Central memory CD8-positive, alpha-beta T cell (primary cell): Measurements from ENCODE around the gene COL12A1.

Experiments
- ATAC-seq: fragments of 150-1000 bp; cut with Tn5 transposase; replicated peaks from 2 replicates; pipeline ENCODE4 v1.10.0; 2022; ENCODE audit warnings: mild to moderate bottlenecking, moderate FRiP score, moderate number of reproducible peaks; ENCODE audit not compliant: poor library complexity, severe bottlenecking; ENCODE audit errors: extremely low read depth
- DNase-seq, 2 donors: peaks; one replicate each; pipeline ENCODE4 v3.0.0; 2021; ENCODE audit warnings: low spot score in 2 of 2
- H3K27ac Mint-ChIP-seq: one replicate; pipeline ENCODE4 v1.8.0; 2022; ENCODE audit warnings: low read depth, mild to moderate bottlenecking, moderate library complexity, mixed read lengths
- H3K27me3 Mint-ChIP-seq: one replicate; pipeline ENCODE4 v1.8.0; 2022; ENCODE audit warnings: mixed read lengths
- H3K36me3 Mint-ChIP-seq: one replicate; pipeline ENCODE4 v1.8.0; 2022; ENCODE audit warnings: mild to moderate bottlenecking, moderate library complexity, mixed read lengths; ENCODE audit not compliant: insufficient read depth
- H3K4me1 Mint-ChIP-seq: one replicate; pipeline ENCODE4 v1.8.0; 2022; ENCODE audit warnings: mixed read lengths
- H3K4me3 Mint-ChIP-seq: one replicate; pipeline ENCODE4 v1.8.0; 2022; ENCODE audit warnings: mild to moderate bottlenecking, moderate library complexity, mixed read lengths
- H3K9me3 Mint-ChIP-seq: one replicate; pipeline ENCODE4 v1.8.0; 2022; ENCODE audit warnings: mixed read lengths

The COL12A1 gene

DNA sequence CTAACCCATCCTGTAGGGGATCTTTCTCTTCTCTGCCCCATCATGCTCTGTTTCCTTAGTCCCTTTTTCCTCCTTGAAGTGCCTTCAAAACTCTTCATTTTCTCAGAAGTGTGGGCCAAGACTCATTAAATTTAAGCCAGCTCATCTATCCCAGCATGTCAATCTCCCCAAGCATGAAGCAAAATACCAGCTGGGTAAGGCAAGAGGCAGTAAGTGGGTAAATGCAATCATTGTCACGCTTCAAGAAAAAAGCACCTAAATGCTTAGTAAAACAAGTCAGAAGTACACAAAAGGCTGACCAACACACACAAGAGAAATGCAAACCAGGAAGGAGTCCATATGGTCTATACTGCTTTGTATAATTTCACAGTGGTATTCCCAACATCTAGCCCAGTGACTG lies 61.5 kb downstream of the COL12A1 start:
- no peaks in the 10 kb centered on the region for H3K36me3 Mint-ChIP-seq
- no peak overlapping the region for H3K4me3 Mint-ChIP-seq
- no peak for DNase-seq
- no peaks in the 10 kb centered on the region for H3K9me3 Mint-ChIP-seq
- ATAC-seq, result no peak
- H3K4me1 Mint-ChIP-seq, result no peaks in the 10 kb centered on the region
- H3K27ac Mint-ChIP-seq, result no peak overlapping the region
- peaks cover 15% of the 10 kb centered on the region for H3K27me3 Mint-ChIP-seq

- peaks cover 4% of the 10 kb centered on the region for H3K27me3 Mint-ChIP-seq
- DNase-seq (no peak), ATAC-seq (no peak)
- H3K4me3 Mint-ChIP-seq, result no peak overlapping the region
- H3K36me3 Mint-ChIP-seq, result no peaks in the 10 kb centered on the region
- no peak overlapping the region for H3K27ac Mint-ChIP-seq
- no peaks in the 10 kb centered on the region for H3K9me3 Mint-ChIP-seq
- no peaks in the 10 kb centered on the region for H3K4me1 Mint-ChIP-seq
Measured at GRCh38 chr6:75143191-75143590, 62.7 kb downstream of the COL12A1 start.

- H3K4me3 Mint-ChIP-seq, result no peak overlapping the region
- H3K9me3 Mint-ChIP-seq, result no peaks in the 10 kb centered on the region
- H3K36me3 Mint-ChIP-seq, result no peaks in the 10 kb centered on the region
- H3K4me1 Mint-ChIP-seq, result no peaks in the 10 kb centered on the region
- H3K27me3 Mint-ChIP-seq, result peaks cover 3% of the 10 kb centered on the region
- no peak overlapping the region for H3K27ac Mint-ChIP-seq
- no peak for DNase-seq
- ATAC-seq, result no peak
Measured at GRCh38 chr6:75142721-75143120, 63.1 kb downstream of the COL12A1 start.

- ATAC-seq (no peak), DNase-seq (no peak)
- H3K36me3 Mint-ChIP-seq, result no peaks in the 10 kb centered on the region
- peaks cover 17% of the 10 kb centered on the region for H3K27me3 Mint-ChIP-seq
- no peak overlapping the region for H3K4me3 Mint-ChIP-seq
- H3K9me3 Mint-ChIP-seq, result no peaks in the 10 kb centered on the region
- no peak overlapping the region for H3K27ac Mint-ChIP-seq
- no peaks in the 10 kb centered on the region for H3K4me1 Mint-ChIP-seq
Measured at GRCh38 chr6:75135876-75136275, 70.0 kb downstream of the COL12A1 start.

- no peaks in the 10 kb centered on the region for H3K9me3 Mint-ChIP-seq
- DNase-seq, result no peak
- H3K4me1 Mint-ChIP-seq, result no peaks in the 10 kb centered on the region
- no peak for ATAC-seq
- no peak overlapping the region for H3K4me3 Mint-ChIP-seq
- H3K27ac Mint-ChIP-seq, result no peak overlapping the region
- H3K36me3 Mint-ChIP-seq, result no peaks in the 10 kb centered on the region
- peaks cover 17% of the 10 kb centered on the region for H3K27me3 Mint-ChIP-seq
Measured at GRCh38 chr6:75135450-75135849, 70.4 kb downstream of the COL12A1 start.

- no peaks in the 10 kb centered on the region for H3K36me3 Mint-ChIP-seq
- ATAC-seq (no peak), DNase-seq (no peak)
- H3K27me3 Mint-ChIP-seq, result peaks cover 7% of the 10 kb centered on the region
- no peaks in the 10 kb centered on the region for H3K4me1 Mint-ChIP-seq
- no peak overlapping the region for H3K4me3 Mint-ChIP-seq
- H3K27ac Mint-ChIP-seq, result no peak overlapping the region
- no peaks in the 10 kb centered on the region for H3K9me3 Mint-ChIP-seq
Measured at GRCh38 chr6:75130784-75131183, 75.1 kb downstream of the COL12A1 start.

DNA sequence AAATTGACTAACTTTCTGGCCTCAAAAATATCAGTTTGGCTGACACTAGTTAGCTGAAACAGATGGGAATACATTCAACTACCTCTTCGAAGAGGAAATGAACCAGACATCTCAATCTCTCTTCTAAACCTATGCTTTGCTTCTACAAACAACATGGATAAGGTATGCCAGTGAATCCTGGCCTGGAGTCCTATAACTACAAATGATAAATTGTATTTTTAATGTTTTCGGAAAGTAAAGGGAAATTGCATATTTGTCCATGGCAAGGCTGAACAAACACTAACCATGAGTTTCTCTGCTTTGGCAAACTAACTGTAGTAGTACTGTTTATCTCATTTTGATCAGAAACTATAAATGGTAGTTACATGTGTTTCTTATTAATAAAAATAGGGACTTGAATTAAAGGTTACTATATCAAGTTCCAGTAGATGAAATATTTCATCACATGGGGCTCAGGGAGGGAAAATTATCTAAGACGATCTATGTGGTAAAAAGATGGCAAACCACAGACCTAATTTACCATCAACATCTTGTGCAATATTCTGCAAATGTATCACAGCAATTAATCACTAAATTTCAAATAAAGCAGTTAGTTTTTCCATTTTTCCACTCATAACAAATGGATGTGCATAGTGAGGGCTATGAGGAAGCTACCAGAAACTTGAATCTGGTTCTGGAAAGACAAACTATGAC lies 76.8 kb downstream of the COL12A1 start:
- no peaks in the 10 kb centered on the region for H3K36me3 Mint-ChIP-seq
- no peak overlapping the region for H3K27ac Mint-ChIP-seq
- no peaks in the 10 kb centered on the region for H3K9me3 Mint-ChIP-seq
- ATAC-seq (no peak), DNase-seq (no peak)
- no peaks in the 10 kb centered on the region for H3K4me1 Mint-ChIP-seq
- H3K4me3 Mint-ChIP-seq, result no peak overlapping the region
- peaks cover 7% of the 10 kb centered on the region for H3K27me3 Mint-ChIP-seq

- DNase-seq (no peak), ATAC-seq (no peak)
- no peak overlapping the region for H3K27ac Mint-ChIP-seq
- no peaks in the 10 kb centered on the region for H3K9me3 Mint-ChIP-seq
- H3K36me3 Mint-ChIP-seq, result no peaks in the 10 kb centered on the region
- H3K4me1 Mint-ChIP-seq, result no peaks in the 10 kb centered on the region
- no peaks in the 10 kb centered on the region for H3K27me3 Mint-ChIP-seq
- H3K4me3 Mint-ChIP-seq, result no peak overlapping the region
Measured at GRCh38 chr6:75126518-75126917, 79.3 kb downstream of the COL12A1 start.

DNA sequence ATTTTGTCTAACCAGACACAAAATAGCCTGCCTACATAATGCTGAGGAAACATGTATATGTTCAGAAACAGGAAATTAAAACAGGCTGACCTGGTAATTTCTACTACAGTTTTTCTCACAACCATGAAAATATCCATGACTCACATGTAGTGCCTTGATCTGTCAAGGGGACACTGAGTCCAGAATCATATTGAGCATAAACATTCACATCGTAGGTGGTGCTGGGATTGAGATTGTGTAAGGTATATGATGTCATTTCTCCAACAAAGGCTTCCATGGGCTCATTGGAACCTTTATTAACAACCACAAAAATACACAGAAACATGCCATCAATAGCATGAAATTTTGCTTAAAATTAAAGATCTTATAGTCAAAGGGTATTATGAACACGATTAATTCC lies 80.9 kb downstream of the COL12A1 start:
- Mint-ChIP-seq H3K27ac (no peak overlapping the region), H3K4me1 (no peaks in the 10 kb centered on the region), H3K27me3 (no peaks in the 10 kb centered on the region), H3K36me3 (no peaks in the 10 kb centered on the region), H3K4me3 (no peak overlapping the region), H3K9me3 (no peaks in the 10 kb centered on the region)
- no peak for DNase-seq
- ATAC-seq, result no peak

DNA sequence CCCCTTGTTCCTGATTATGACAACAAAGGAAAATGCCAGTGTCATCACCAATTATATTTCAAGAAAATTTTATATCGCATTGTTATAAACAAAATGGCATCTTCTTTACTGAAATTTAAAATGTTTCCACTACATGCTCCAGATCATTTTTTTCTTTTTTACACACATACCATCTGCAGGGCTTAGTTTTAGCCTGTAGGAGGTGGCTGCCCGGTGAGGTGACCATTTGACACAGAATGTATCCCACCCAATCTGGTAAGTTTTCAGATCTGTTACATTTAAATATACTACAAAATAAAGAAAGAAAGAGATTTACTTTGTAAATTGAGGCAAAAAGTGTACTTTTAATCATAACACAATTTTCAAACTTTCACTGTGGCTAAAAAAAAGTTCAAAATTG lies 81.8 kb downstream of the COL12A1 start:
- Mint-ChIP-seq H3K4me1 (no peaks in the 10 kb centered on the region), H3K9me3 (no peaks in the 10 kb centered on the region), H3K36me3 (no peaks in the 10 kb centered on the region), H3K27me3 (no peaks in the 10 kb centered on the region), H3K4me3 (no peak overlapping the region), H3K27ac (no peak overlapping the region)
- DNase-seq (no peak), ATAC-seq (no peak)

GRCh38 chr6:75118925-75119515 lies 86.8 kb downstream of the COL12A1 start:
- H3K4me3 Mint-ChIP-seq, result no peak overlapping the region
- ATAC-seq (no peak), DNase-seq (no peak)
- no peaks in the 10 kb centered on the region for H3K27me3 Mint-ChIP-seq
- H3K4me1 Mint-ChIP-seq, result no peaks in the 10 kb centered on the region
- H3K27ac Mint-ChIP-seq, result no peak overlapping the region
- no peaks in the 10 kb centered on the region for H3K9me3 Mint-ChIP-seq
- H3K36me3 Mint-ChIP-seq, result no peaks in the 10 kb centered on the region

DNA sequence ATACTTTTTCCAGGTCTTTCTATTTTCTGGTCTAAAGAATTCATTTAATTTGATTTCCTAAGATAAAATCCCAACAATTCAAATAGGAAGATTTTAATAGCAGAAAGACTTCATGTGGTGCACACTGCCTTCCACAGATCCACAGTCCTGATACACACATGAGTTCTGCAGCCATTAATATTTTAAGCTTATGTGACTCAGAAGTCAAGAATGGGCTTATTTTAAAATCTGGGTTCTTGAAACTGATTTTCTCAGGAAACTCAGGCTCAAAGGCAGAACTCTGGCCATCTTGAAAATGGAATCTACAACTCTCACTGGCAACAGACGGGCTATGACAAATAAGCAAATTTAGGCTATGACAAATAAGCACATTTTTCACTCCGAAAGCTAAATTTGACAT lies 88.2 kb downstream of the COL12A1 start:
- Mint-ChIP-seq H3K9me3 (no peaks in the 10 kb centered on the region), H3K27ac (no peak overlapping the region), H3K27me3 (no peaks in the 10 kb centered on the region), H3K4me1 (no peaks in the 10 kb centered on the region), H3K36me3 (no peaks in the 10 kb centered on the region), H3K4me3 (no peak overlapping the region)
- DNase-seq (no peak), ATAC-seq (no peak)

DNA sequence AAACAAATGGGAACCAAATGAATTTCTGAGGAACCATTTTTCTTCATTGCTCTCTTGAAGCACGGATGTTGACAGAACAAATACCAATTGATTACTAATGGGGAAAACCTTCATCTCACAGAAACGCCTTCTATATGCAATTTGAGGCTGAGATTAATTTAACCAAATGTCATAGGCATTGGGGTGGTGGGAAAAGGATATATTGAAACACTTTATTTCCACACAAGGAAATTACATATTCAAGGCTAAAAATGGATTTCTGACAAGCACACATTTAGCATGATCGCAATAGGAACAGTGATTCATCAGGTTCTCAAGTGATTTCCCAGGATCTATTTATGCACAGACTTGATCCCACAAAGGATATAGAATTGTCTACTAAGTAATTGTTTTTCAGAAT lies 88.9 kb downstream of the COL12A1 start:
- Mint-ChIP-seq H3K4me1 (no peaks in the 10 kb centered on the region), H3K4me3 (no peak overlapping the region), H3K9me3 (no peaks in the 10 kb centered on the region), H3K36me3 (no peaks in the 10 kb centered on the region), H3K27me3 (no peaks in the 10 kb centered on the region), H3K27ac (no peak overlapping the region)
- DNase-seq (no peak), ATAC-seq (no peak)
